Nephron progenitor cell (in vitro differentiated cells): ENCODE measurements around the gene PEF1.

Source experiments
- DNase-seq: peaks from one replicate; pipeline ENCODE4 v3.0.0; 2021
- H3K27ac Mint-ChIP-seq: 2 replicates; pipeline ENCODE4 v1.8.0; 2021; ENCODE audit warnings: mild to moderate bottlenecking, moderate library complexity, mixed read lengths
- H3K27me3 Mint-ChIP-seq: 2 replicates; pipeline ENCODE4 v1.8.0; 2021; ENCODE audit warnings: mild to moderate bottlenecking, low read depth, mixed read lengths; ENCODE audit not compliant: poor library complexity
- H3K36me3 Mint-ChIP-seq: 2 replicates; pipeline ENCODE4 v1.8.0; 2021; ENCODE audit warnings: low read depth, mixed read lengths
- H3K4me1 Mint-ChIP-seq: 2 replicates; pipeline ENCODE4 v1.8.0; 2021; ENCODE audit warnings: mixed read lengths
- H3K4me3 Mint-ChIP-seq: 2 replicates; pipeline ENCODE4 v1.8.0; 2021; ENCODE audit warnings: mild to moderate bottlenecking, moderate library complexity, mixed read lengths
- H3K9me3 Mint-ChIP-seq: 2 replicates; pipeline ENCODE4 v1.8.0; 2021; ENCODE audit warnings: mild to moderate bottlenecking, moderate library complexity, mixed read lengths
- TF ChIP-seq, protein P1 (sequence below): fragments of 200-600 bp; sonication (generic); IDR thresholded peaks from 2 replicates; pipeline ENCODE4 v1.5.0; 2021; ENCODE audit warnings: antibody characterized with exemption

The PEF1 gene

DNA sequence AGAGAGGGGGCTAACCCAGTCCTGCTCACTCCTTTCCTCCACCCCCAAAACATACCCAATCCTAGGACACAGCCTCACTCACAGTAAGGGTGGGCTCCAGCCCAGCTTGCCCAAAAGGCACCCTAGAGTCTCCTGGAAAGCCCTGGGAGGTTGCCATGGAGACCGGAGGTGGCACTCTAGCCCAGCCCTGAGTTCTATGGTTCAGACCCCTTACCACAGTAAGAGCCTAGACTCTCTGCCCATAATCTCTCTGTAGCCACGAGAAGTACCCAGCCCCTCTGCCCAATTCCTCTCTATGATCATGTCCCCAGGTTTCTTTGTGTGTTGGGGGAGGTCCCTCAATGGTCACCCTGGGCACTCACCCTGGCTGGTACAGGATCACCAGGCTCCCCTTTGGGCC lies 44.7 kb upstream of the PEF1 start:
- Mint-ChIP-seq H3K36me3 (no peaks in the 10 kb centered on the region), H3K4me3 (no peak overlapping the region), H3K9me3 (no peaks in the 10 kb centered on the region), H3K27me3 (no peaks in the 10 kb centered on the region), H3K4me1 (peaks cover 42% of the 10 kb centered on the region), H3K27ac (no peak overlapping the region)
- DNase-seq, result no peak
- TF ChIP-seq, protein P1, sequence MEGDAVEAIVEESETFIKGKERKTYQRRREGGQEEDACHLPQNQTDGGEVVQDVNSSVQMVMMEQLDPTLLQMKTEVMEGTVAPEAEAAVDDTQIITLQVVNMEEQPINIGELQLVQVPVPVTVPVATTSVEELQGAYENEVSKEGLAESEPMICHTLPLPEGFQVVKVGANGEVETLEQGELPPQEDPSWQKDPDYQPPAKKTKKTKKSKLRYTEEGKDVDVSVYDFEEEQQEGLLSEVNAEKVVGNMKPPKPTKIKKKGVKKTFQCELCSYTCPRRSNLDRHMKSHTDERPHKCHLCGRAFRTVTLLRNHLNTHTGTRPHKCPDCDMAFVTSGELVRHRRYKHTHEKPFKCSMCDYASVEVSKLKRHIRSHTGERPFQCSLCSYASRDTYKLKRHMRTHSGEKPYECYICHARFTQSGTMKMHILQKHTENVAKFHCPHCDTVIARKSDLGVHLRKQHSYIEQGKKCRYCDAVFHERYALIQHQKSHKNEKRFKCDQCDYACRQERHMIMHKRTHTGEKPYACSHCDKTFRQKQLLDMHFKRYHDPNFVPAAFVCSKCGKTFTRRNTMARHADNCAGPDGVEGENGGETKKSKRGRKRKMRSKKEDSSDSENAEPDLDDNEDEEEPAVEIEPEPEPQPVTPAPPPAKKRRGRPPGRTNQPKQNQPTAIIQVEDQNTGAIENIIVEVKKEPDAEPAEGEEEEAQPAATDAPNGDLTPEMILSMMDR, result no peak

GRCh38 chr1:31688233-31688918 lies 43.7 kb upstream of the PEF1 start:
- H3K36me3 Mint-ChIP-seq, result no peaks in the 10 kb centered on the region
- H3K9me3 Mint-ChIP-seq, result no peaks in the 10 kb centered on the region

GRCh38 chr1:31687601-31688000 lies 42.9 kb upstream of the PEF1 start:
- peaks cover 39% of the 10 kb centered on the region for H3K4me1 Mint-ChIP-seq
- DNase-seq, result no peak
- no peak overlapping the region for H3K27ac Mint-ChIP-seq
- TF ChIP-seq, protein P1, result no peak
- no peak overlapping the region for H3K4me3 Mint-ChIP-seq
- H3K9me3 Mint-ChIP-seq, result no peaks in the 10 kb centered on the region
- no peaks in the 10 kb centered on the region for H3K36me3 Mint-ChIP-seq
- H3K27me3 Mint-ChIP-seq, result no peaks in the 10 kb centered on the region

More at GRCh38 chr1:31688233-31688918, 43.7 kb upstream of the PEF1 start:
- Mint-ChIP-seq H3K4me1 (peaks cover 39% of the 10 kb centered on the region), H3K4me3 (no peak overlapping the region), H3K27ac (peak overlapping the region; percentile 61), H3K27me3 (no peaks in the 10 kb centered on the region)
- TF ChIP-seq, protein P1, result no peak
- DNase-seq, result no peak

DNA sequence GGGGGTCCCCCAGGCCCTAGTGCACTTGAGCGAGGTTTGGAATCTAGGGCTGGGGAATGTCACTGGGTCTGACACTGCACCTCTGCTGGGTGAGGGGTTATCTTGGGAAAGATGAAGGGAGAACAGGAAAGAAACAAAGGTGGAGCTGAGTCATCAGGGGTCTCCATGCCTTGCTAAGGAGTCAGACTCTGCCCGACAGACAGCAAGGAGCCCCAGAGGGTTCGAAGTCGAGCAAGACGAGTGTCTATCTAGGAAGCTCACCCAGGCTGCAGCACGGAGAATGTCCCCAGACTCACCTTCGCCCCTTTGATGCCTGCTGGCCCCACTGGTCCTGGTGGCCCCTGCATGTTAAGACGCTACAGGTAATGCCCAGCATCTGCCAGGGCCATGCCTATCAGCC lies 41.1 kb upstream of the PEF1 start:
- Mint-ChIP-seq H3K27ac (no peak overlapping the region), H3K36me3 (no peaks in the 10 kb centered on the region), H3K27me3 (no peaks in the 10 kb centered on the region), H3K9me3 (no peaks in the 10 kb centered on the region), H3K4me3 (no peak overlapping the region), H3K4me1 (peaks cover 49% of the 10 kb centered on the region)
- DNase-seq, result no peak
- TF ChIP-seq, protein P1, result no peak

DNA sequence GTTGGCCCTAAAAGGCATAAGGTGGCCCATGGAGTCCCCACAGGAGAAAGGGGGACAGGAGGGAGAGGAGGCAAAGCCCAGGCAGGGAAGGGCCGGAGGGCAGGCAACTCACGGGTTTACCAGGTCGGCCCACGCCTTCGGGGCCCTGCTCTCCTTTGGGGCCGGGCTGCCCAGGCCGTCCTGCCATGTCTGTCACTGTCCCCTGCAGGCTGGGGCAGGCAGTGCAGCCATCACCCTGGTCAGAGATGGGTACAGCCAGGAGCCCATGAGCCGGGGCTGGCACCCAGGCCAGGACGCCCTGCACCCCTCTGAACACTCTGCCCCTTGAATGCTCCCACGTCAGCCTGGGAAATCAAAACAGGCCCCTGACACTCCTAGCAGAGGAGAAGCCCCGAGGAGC lies 39.3 kb upstream of the PEF1 start:
- TF ChIP-seq, protein P1, result peak; percentile 37
- Mint-ChIP-seq H3K4me3 (no peak overlapping the region), H3K4me1 (peaks cover 35% of the 10 kb centered on the region), H3K36me3 (no peaks in the 10 kb centered on the region), H3K27me3 (peaks cover 3% of the 10 kb centered on the region), H3K27ac (no peak overlapping the region), H3K9me3 (no peaks in the 10 kb centered on the region)
- no peak for DNase-seq

DNA sequence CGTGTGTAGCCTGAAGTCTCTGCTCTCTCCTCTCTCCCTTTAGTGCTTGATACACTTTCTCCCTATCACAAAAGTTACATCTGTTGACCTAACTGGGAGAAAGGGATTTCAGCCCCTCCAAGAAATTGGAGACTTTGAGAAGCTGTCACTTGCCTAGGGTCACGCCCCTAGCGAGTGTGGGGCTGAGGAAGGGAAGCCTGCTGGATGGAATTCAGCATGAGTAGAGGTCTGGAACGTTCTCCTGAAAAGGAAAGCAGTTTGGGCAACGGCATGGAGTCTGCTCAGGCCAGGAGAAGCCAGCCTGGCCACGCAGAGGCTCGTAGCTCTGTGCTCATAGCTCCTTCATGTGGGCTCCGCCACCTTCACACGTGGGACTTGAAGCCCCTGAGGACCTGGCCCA lies 36.7 kb upstream of the PEF1 start:
- TF ChIP-seq, protein P1, result no peak
- no peak overlapping the region for H3K27ac Mint-ChIP-seq
- H3K27me3 Mint-ChIP-seq, result peaks cover 6% of the 10 kb centered on the region
- H3K4me1 Mint-ChIP-seq, result peaks cover 22% of the 10 kb centered on the region
- no peaks in the 10 kb centered on the region for H3K9me3 Mint-ChIP-seq
- no peak overlapping the region for H3K4me3 Mint-ChIP-seq
- no peaks in the 10 kb centered on the region for H3K36me3 Mint-ChIP-seq
- DNase-seq, result no peak
